DND-41 (cell line): Measurements from ENCODE around the gene ZFP64.

Experiments used
- EZH2 ChIP-seq: IDR thresholded peaks from 3 replicates; pipeline ENCODE4 v1.6.1; 2012; ENCODE audit warnings: borderline replicate concordance, low read depth, mild to moderate bottlenecking, moderate library complexity, low read length, inconsistent platforms; ENCODE audit not compliant: severe bottlenecking
- TF ChIP-seq, protein P1 (sequence below): IDR thresholded peaks from 2 replicates; pipeline ENCODE4 v1.5.1; 2012; ENCODE audit warnings: borderline replicate concordance, low read length, moderate library complexity, mild to moderate bottlenecking; ENCODE audit not compliant: poor library complexity, severe bottlenecking; ENCODE audit errors: extremely low read depth

GRCh38 chr20:52212943-52213342 lies 21.4 kb upstream of the ZFP64 start:
- TF ChIP-seq, protein P1, sequence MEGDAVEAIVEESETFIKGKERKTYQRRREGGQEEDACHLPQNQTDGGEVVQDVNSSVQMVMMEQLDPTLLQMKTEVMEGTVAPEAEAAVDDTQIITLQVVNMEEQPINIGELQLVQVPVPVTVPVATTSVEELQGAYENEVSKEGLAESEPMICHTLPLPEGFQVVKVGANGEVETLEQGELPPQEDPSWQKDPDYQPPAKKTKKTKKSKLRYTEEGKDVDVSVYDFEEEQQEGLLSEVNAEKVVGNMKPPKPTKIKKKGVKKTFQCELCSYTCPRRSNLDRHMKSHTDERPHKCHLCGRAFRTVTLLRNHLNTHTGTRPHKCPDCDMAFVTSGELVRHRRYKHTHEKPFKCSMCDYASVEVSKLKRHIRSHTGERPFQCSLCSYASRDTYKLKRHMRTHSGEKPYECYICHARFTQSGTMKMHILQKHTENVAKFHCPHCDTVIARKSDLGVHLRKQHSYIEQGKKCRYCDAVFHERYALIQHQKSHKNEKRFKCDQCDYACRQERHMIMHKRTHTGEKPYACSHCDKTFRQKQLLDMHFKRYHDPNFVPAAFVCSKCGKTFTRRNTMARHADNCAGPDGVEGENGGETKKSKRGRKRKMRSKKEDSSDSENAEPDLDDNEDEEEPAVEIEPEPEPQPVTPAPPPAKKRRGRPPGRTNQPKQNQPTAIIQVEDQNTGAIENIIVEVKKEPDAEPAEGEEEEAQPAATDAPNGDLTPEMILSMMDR: no peak
- TF ChIP-seq EZH2: no peak
